Stomach smooth muscle (tissue), 2 donors: ENCODE measurements around the gene GJD3.
"Not testable (repeated sequence)": the region's sequence is repeated elsewhere in the genome, so short reads cannot be mapped to it uniquely, and the experiment has no call there.

Experiments used
- H3K27ac ChIP-seq: one replicate; pipeline ENCODE4 v1.7.0; 2013; ENCODE audit warnings: mild to moderate bottlenecking, low read length, inconsistent platforms
- H3K27me3 ChIP-seq, 2 donors: one replicate each; pipeline ENCODE4 v1.7.0; 2013; ENCODE audit warnings: low read length in 2 of 2; ENCODE audit not compliant: insufficient read depth in 2 of 2, control insufficient read depth in 1 of 2
- H3K36me3 ChIP-seq, 2 donors: one replicate each; pipeline ENCODE4 v1.7.0; 2013; ENCODE audit warnings: low read length in 2 of 2; ENCODE audit not compliant: control insufficient read depth in 2 of 2, insufficient read depth in 2 of 2
- H3K4me1 ChIP-seq: one replicate; pipeline ENCODE4 v1.7.0; 2013; ENCODE audit warnings: low read length; ENCODE audit not compliant: control insufficient read depth, insufficient read depth
- H3K4me3 ChIP-seq, 2 donors: one replicate each; pipeline ENCODE4 v1.7.0; 2013; ENCODE audit warnings: low read length in 2 of 2
- H3K9ac ChIP-seq, 2 donors: one replicate each; pipeline ENCODE4 v1.7.0; 2013; ENCODE audit warnings: low read length in 2 of 2, mild to moderate bottlenecking in 1 of 2
- H3K9me3 ChIP-seq, 2 donors: one replicate each; pipeline ENCODE4 v1.7.0; 2013; ENCODE audit warnings: low read length in 2 of 2; ENCODE audit not compliant: control insufficient read depth in 2 of 2
- donor health status: healthy.
- donor health status: Pancreatic carcinoma.

The GJD3 gene

GRCh38 chr17:40369923-40370322 is 5.4 kb upstream of the GJD3 start:
- H3K27me3 ChIP-seq = no peaks in the 10 kb centered on the region
- no peak overlapping the region for H3K9ac ChIP-seq
- H3K4me3 ChIP-seq = no peak overlapping the region
- H3K9me3 ChIP-seq = no peaks in the 10 kb centered on the region
- no peak overlapping the region for H3K27ac ChIP-seq
- H3K4me1 ChIP-seq = no peaks in the 10 kb centered on the region
- no peaks in the 10 kb centered on the region for H3K36me3 ChIP-seq

- not testable (repeated sequence) for H3K27ac ChIP-seq, H3K36me3 ChIP-seq, H3K9ac ChIP-seq, H3K27me3 ChIP-seq, H3K9me3 ChIP-seq, H3K4me3 ChIP-seq
- H3K4me1 ChIP-seq = peaks cover 17% of the 10 kb centered on the region
Measured at GRCh38 chr17:40367728-40368127, 3.2 kb upstream of the GJD3 start.

GRCh38 chr17:40366861-40367518 is 2.5 kb upstream of the GJD3 start:
- H3K9me3 ChIP-seq = no peaks in the 10 kb centered on the region
- H3K36me3 ChIP-seq = no peaks in the 10 kb centered on the region
- no peaks in the 10 kb centered on the region for H3K27me3 ChIP-seq
- no peak overlapping the region for H3K27ac ChIP-seq
- no peak overlapping the region for H3K4me3 ChIP-seq
- H3K4me1 ChIP-seq = peaks cover 23% of the 10 kb centered on the region
- no peak overlapping the region for H3K9ac ChIP-seq

- Histone ChIP-seq H3K27ac (no peak overlapping the region), H3K4me1 (peaks cover 23% of the 10 kb centered on the region), H3K36me3 (no peaks in the 10 kb centered on the region), H3K27me3 (no peaks in the 10 kb centered on the region), H3K4me3 (no peak overlapping the region), H3K9me3 (no peaks in the 10 kb centered on the region), H3K9ac (no peak overlapping the region)
Measured at GRCh38 chr17:40366076-40366860, 1.7 kb upstream of the GJD3 start.

- Histone ChIP-seq H3K27ac (no peak overlapping the region), H3K9me3 (no peaks in the 10 kb centered on the region), H3K4me1 (peaks cover 23% of the 10 kb centered on the region), H3K36me3 (no peaks in the 10 kb centered on the region), H3K27me3 (no peaks in the 10 kb centered on the region), H3K9ac (no peak overlapping the region), H3K4me3 (peak overlapping the region in 1 of 2 donors; percentile 77)
Measured at GRCh38 chr17:40364906-40365305, 369 bp upstream of the GJD3 start.

GRCh38 chr17:40363111-40363827 is 1.3 kb downstream of the GJD3 start:
- H3K36me3 ChIP-seq = no peaks in the 10 kb centered on the region
- peak overlapping the region; percentile 59 to 77 for H3K4me3 ChIP-seq
- H3K9me3 ChIP-seq = no peaks in the 10 kb centered on the region
- no peaks in the 10 kb centered on the region for H3K27me3 ChIP-seq
- H3K27ac ChIP-seq = no peak overlapping the region
- no peak overlapping the region for H3K9ac ChIP-seq
- H3K4me1 ChIP-seq = peaks cover 23% of the 10 kb centered on the region

- H3K9ac ChIP-seq = no peak overlapping the region
Measured at GRCh38 chr17:40362696-40363110, 1.8 kb downstream of the GJD3 start.

GRCh38 chr17:40361925-40362695 is 2.4 kb downstream of the GJD3 start:
- Histone ChIP-seq H3K27me3 (no peaks in the 10 kb centered on the region), H3K4me1 (peaks cover 23% of the 10 kb centered on the region), H3K9ac (no peak overlapping the region), H3K27ac (no peak overlapping the region), H3K4me3 (peak overlapping the region in 1 of 2 donors; percentile 77), H3K36me3 (no peaks in the 10 kb centered on the region), H3K9me3 (no peaks in the 10 kb centered on the region)

More at GRCh38 chr17:40362696-40363110, 1.8 kb downstream of the GJD3 start:
- no peaks in the 10 kb centered on the region for H3K27me3 ChIP-seq
- no peak overlapping the region for H3K27ac ChIP-seq
- H3K4me1 ChIP-seq = peaks cover 23% of the 10 kb centered on the region
- H3K36me3 ChIP-seq = no peaks in the 10 kb centered on the region
- no peaks in the 10 kb centered on the region for H3K9me3 ChIP-seq
- H3K4me3 ChIP-seq = peak overlapping the region; percentile 59 to 77

GRCh38 chr17:40361063-40361924 is 3.2 kb downstream of the GJD3 start:
- H3K4me1 ChIP-seq = peaks cover 25% of the 10 kb centered on the region
- peaks cover 0 to 1% of the 10 kb centered on the region in 2 donors for H3K36me3 ChIP-seq
- no peak overlapping the region for H3K9ac ChIP-seq
- no peaks in the 10 kb centered on the region for H3K27me3 ChIP-seq
- no peaks in the 10 kb centered on the region for H3K9me3 ChIP-seq
- H3K4me3 ChIP-seq = no peak overlapping the region
- H3K27ac ChIP-seq = no peak overlapping the region
